GM12801 (cell line): ENCODE measurements around the gene GCK.

Experiments used
- CTCF ChIP-seq: IDR thresholded peaks from one replicate; pipeline ENCODE4 v1.5.1; 2011; ENCODE audit warnings: control low read depth; ENCODE audit not compliant: insufficient read length; ENCODE audit errors: extremely low read depth

GCK gene

GRCh38 chr7:44189286-44189992 lies at the start of gene GCK:
TSS of gene GCK (minus strand) at chr7:44189439. CDS start at chr7:44188953, 486 bp downstream.
- TF ChIP-seq CTCF, result no peak

- TF ChIP-seq CTCF, result no peak
These were observed 49.0 kb upstream of the GCK start for GRCh38 chr7:44238116-44238695.

- no peak for TF ChIP-seq CTCF
These were observed 48.5 kb upstream of the GCK start for GRCh38 chr7:44237696-44238095.

- TF ChIP-seq CTCF, result no peak
These were observed 47.1 kb upstream of the GCK start for GRCh38 chr7:44236333-44236728.

- TF ChIP-seq CTCF, result no peak
These were observed 46.5 kb upstream of the GCK start for GRCh38 chr7:44235582-44236332.

- TF ChIP-seq CTCF, result no peak
These were observed 45.8 kb upstream of the GCK start for GRCh38 chr7:44235066-44235465.

GRCh38 chr7:44232901-44233715 lies 43.9 kb upstream of the GCK start:
- no peak for TF ChIP-seq CTCF
